Measurements from ENCODE around the gene STPG1.

GRCh38 chr1:24309762-24310485 is 103.7 kb downstream of the STPG1 start:
- TF ChIP-seq POLR2A (IDR thresholded peaks at IDR 0.05; ENCODE audit: low read depth) (no peak), CTCF (IDR thresholded peaks at IDR 0.05) (no peak)
